ENCODE data around the gene CIAO3. TPM values are rescaled to one million over a fixed set of nuclear protein-coding genes. Genes with fewer than 3 reads are reported as not detected.

The CIAO3 gene
- total and polyA plus RNA-seq, 5 donors, result 21.5 to 31.3 (median 23.9) TPM

DNA sequence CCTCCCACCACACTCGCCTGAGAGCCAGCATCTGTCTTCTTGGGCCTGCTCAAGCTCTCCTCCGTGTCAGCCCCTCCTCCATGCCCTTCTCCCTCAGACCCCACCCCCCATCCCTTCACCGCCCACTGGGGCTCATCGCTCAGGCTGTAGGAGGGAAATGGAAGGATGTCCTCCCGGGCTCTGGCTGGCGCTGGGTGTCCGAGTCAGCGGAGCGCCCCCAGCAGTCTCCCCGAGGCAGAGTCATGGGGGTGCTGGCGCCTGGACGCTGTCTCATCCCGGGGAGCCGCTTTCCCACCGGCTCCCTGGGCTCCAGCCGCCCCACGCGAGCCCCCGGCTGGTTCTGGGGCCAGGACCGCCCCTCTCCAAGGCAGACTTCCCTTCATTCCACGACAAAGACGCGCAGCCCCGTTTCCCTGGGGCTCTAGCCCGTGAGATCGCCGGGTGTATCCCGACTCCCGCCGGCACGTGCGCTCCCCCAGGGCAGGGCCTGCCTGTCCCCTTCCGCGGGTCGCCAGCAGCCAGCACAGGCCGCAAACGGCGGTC is 20.3 kb downstream of the CIAO3 start:
- intact Hi-C loops (cut with DNase I), result no loop called here
- H3K4me3 ChIP-seq (ENCODE audit: low read length), result peak overlapping the region; percentile 57
- DNase-seq, result peak in 1 of 3 donors; percentile 53
- no peaks in the 10 kb centered on the region for H3K9me3 ChIP-seq (ENCODE audit: control insufficient read depth, low read length)
- under 1% methylated on average over 38 of the region's 38 CpGs for WGBS
- ATAC-seq, result peak; percentile 47 to 61
- no peaks in the 10 kb centered on the region for H3K27me3 ChIP-seq (ENCODE audit: control insufficient read depth, insufficient read depth)
- peaks cover 5% of the 10 kb centered on the region for H3K4me1 ChIP-seq (ENCODE audit: control insufficient read depth, insufficient read depth, low read length)
- peak overlapping the region; percentile 68 for H3K27ac ChIP-seq (ENCODE audit: low read length)

DNA sequence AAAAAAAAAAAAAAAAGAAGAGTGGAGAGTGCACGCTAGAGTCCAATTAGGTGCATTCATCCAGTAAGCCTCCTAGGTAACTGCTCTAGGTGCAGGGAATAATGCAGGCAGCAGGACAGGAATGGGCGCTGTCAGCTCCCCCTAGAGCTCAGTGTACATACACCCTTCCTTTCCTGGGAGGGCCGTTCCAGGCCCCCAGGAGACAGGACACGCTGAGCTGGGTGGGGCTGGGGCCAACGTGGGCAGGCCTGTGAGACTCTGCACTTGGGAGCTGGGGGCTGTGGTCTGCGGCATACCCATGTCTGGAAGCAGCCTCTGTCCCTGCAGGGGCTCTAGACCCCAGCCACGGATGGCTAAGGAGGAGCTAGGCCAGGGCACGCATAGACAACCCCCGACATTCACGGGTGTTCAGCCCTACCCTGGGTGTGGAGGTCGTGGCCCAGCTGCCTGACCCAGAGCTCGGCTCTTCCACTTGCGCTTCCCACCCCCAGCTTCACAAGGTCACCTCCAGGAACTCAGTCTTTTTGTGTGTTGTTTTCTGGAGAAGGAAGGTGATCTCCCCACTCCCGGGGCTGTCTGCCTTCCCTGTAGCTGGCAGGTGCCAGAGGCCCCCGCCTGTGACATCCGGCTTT is 20.9 kb downstream of the CIAO3 start:
- H3K4me1 ChIP-seq (ENCODE audit: control insufficient read depth, insufficient read depth, low read length), result peaks cover 5% of the 10 kb centered on the region
- 11% methylated on average over 16 of the region's 16 CpGs for WGBS
- no peaks in the 10 kb centered on the region for H3K27me3 ChIP-seq (ENCODE audit: control insufficient read depth, insufficient read depth)
- peak overlapping the region; percentile 68 for H3K27ac ChIP-seq (ENCODE audit: low read length)
- intact Hi-C loops (cut with DNase I), result loop anchor here in 2 of 4 donors (10.0 kb wide), 2 partner anchors 65 to 335 kb away; partner anchors contain the start of genes CHTF18 (in 1 of the 2) and RPUSD1 (in 1 of the 2)
- no peaks in the 10 kb centered on the region for H3K9me3 ChIP-seq (ENCODE audit: control insufficient read depth, low read length)
- ATAC-seq (no peak), DNase-seq (no peak)
- peak overlapping the region; percentile 57 for H3K4me3 ChIP-seq (ENCODE audit: low read length)

DNA sequence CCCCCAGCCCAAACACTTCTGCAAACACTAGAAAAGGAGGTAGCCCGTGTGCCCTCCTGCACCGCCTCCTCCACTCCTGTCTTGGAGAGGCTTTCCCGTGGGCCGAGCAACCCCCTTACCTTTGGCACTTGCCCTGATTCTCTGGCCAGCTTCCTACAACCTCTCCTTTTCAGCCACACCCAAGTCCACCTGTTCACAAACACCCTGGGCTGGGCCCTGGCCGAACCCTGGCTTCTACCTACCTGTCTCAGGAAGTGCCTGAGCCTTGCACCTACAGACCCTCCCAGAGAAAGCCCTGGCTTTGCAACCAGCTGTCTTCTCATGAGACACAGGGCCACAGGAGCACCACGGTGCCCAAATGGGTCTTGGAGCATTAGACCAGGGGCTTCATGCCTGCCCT is 21.9 kb downstream of the CIAO3 start:
- peaks cover 5% of the 10 kb centered on the region for H3K4me1 ChIP-seq (ENCODE audit: control insufficient read depth, insufficient read depth, low read length)
- WGBS, result 82% methylated on average over 6 of the region's 6 CpGs
- H3K9me3 ChIP-seq (ENCODE audit: control insufficient read depth, low read length), result no peaks in the 10 kb centered on the region
- no peak for DNase-seq
- H3K27ac ChIP-seq (ENCODE audit: low read length), result no peak overlapping the region
- intact Hi-C loops (cut with DNase I), result loop anchor here in 2 of 4 donors (10.0 kb wide), 2 partner anchors 66 to 336 kb away; partner anchors contain the start of genes CHTF18 (in 1 of the 2) and RPUSD1 (in 1 of the 2)
- ATAC-seq, result no peak
- H3K27me3 ChIP-seq (ENCODE audit: control insufficient read depth, insufficient read depth), result no peaks in the 10 kb centered on the region
- H3K4me3 ChIP-seq (ENCODE audit: low read length), result no peak overlapping the region

DNA sequence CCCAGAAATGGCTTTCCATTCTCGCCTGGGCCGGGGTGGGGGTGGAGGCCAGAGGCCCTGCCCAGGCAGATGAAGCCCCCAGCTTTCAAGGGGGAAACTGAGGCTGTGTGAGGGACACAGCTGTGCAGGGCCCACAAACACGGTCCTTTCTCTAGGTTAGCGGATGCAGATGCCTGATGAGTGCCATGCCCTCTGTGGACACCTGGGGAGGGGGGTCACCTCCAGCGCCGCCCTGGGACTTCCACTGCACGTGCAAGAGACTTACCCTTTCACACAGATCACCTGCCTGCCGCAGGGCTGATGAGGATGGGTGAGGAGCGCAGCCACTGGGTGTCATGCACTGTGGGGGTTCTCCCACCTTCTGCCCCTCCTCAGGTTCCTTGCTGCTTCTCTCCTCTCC is 22.4 kb downstream of the CIAO3 start:
- H3K9me3 ChIP-seq (ENCODE audit: control insufficient read depth, low read length), result no peaks in the 10 kb centered on the region
- WGBS, result 91% methylated on average over 9 of the region's 9 CpGs
- DNase-seq (no peak), ATAC-seq (no peak)
- H3K27me3 ChIP-seq (ENCODE audit: control insufficient read depth, insufficient read depth), result no peaks in the 10 kb centered on the region
- H3K4me1 ChIP-seq (ENCODE audit: control insufficient read depth, insufficient read depth, low read length), result peaks cover 5% of the 10 kb centered on the region
- intact Hi-C loops (cut with DNase I), result loop anchor here in 2 of 4 donors (10.0 kb wide), 2 partner anchors 66 to 336 kb away; partner anchors contain the start of genes CHTF18 (in 1 of the 2) and RPUSD1 (in 1 of the 2)
- H3K4me3 ChIP-seq (ENCODE audit: low read length), result no peak overlapping the region
- H3K27ac ChIP-seq (ENCODE audit: low read length), result no peak overlapping the region

DNA sequence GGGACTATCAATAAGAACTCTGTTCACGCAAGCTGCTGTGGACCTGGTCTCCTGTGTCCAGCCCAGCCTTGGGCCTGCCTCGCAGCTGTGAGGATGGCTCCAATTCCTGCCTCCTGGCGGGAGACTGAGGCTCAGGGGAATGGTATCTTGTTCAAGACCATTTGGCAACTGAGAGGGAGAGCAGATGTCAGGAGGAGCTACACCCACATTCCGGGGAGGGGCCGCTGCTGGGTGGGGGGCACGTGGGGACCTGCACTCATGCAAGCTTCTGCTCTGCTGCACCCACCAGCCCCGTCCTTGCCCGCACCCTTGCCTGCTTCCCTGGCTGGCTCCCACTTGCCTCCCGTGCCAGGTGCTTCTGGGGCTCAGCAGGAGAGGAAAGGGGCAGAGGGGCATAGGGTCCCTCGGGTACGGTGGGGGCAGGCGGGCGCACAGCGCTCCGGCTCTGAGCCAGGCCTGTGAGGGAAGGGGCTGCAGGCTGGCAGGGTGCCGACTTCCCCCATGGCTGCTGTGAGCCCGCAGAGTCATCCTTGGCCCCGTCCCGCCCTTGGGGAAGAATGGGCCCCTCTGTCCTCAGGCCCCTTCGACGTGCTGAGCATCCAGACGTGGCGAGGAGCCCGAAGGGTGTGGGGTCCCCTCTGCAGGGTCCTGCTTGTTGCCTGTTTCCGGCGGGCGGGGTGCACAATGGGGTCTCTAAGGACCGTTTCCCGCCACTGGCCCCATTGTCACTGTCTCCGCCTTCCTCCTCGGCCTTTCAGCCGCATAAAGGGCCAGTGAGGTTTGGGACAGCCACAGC is 23.1 kb downstream of the CIAO3 start:
- no peaks in the 10 kb centered on the region for H3K9me3 ChIP-seq (ENCODE audit: control insufficient read depth, low read length)
- H3K27me3 ChIP-seq (ENCODE audit: control insufficient read depth, insufficient read depth), result no peaks in the 10 kb centered on the region
- no peak overlapping the region for H3K27ac ChIP-seq (ENCODE audit: low read length)
- peaks cover 5% of the 10 kb centered on the region for H3K4me1 ChIP-seq (ENCODE audit: control insufficient read depth, insufficient read depth, low read length)
- 81% methylated on average over 32 of the region's 32 CpGs for WGBS
- intact Hi-C loops (cut with DNase I), result loop anchor here in 2 of 4 donors (10.0 kb wide), 2 partner anchors 67 to 337 kb away; partner anchors contain the start of genes CHTF18 (in 1 of the 2) and RPUSD1 (in 1 of the 2)
- H3K4me3 ChIP-seq (ENCODE audit: low read length), result no peak overlapping the region
- ATAC-seq (no peak), DNase-seq (no peak)

DNA sequence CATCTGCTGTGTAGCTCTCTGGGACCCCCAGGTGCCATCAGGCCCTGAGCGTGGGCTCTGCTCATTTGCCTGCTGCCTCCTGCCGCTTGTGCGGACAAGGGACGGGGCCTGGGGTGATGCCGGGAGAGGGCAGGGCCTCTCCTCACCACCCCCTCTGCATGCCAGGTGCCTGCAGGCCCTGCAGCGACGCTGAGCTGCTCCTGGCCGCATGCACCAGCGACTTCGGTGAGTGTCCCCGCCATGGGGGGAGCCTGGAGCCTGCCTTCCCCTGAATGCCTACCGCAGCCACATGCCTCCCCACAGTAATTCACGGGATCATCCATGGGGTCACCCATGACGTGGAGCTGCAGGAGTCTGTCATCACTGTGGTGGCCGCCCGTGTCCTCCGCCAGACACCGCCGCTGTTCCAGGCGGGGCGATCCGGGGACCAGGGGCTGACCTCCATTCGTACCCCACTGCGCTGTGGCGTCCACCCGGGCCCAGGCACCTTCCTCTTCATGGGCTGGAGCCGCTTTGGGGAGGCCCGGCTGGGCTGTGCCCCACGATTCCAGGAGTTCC is 23.9 kb downstream of the CIAO3 start:
- H3K27me3 ChIP-seq (ENCODE audit: control insufficient read depth, insufficient read depth), result no peaks in the 10 kb centered on the region
- WGBS, result 87% methylated on average over 29 of the region's 29 CpGs
- DNase-seq (no peak), ATAC-seq (no peak)
- intact Hi-C loops (cut with DNase I), result loop anchor here in 2 of 4 donors (10.0 kb wide), 2 partner anchors 68 to 338 kb away; partner anchors contain the start of genes CHTF18 (in 1 of the 2) and RPUSD1 (in 1 of the 2)
- no peak overlapping the region for H3K27ac ChIP-seq (ENCODE audit: low read length)
- peaks cover 3% of the 10 kb centered on the region for H3K4me1 ChIP-seq (ENCODE audit: control insufficient read depth, insufficient read depth, low read length)
- H3K4me3 ChIP-seq (ENCODE audit: low read length), result no peak overlapping the region
- no peaks in the 10 kb centered on the region for H3K9me3 ChIP-seq (ENCODE audit: control insufficient read depth, low read length)

DNA sequence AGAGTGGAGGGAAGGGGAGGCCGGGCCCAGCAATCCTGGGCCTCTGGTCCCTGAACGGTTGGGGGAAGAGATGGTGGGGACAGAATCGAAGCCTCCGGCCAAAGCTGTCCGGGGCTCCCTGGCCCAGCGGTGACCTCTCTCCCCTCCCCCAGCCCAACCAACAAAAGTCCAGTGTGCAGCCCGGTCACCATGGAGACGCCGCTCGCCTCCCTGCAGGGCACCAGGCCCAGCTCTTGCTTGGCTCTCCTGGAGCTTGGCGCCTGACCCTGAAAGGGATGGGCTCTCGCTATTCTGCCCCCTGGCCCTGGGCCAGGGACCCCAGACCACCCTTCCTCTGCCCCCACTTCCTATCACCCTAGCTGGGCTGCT is 24.6 kb downstream of the CIAO3 start:
- no peak for ATAC-seq
- Histone ChIP-seq H3K4me1 (ENCODE audit: control insufficient read depth, insufficient read depth, low read length) (peaks cover 3% of the 10 kb centered on the region), H3K9me3 (ENCODE audit: control insufficient read depth, low read length) (no peaks in the 10 kb centered on the region), H3K27me3 (ENCODE audit: control insufficient read depth, insufficient read depth) (no peaks in the 10 kb centered on the region), H3K4me3 (ENCODE audit: low read length) (peak overlapping the region; percentile 91), H3K27ac (ENCODE audit: low read length) (no peak overlapping the region)
- intact Hi-C loops (cut with DNase I), result loop anchor here in 2 of 4 donors (10.0 kb wide), 2 partner anchors 69 to 339 kb away; partner anchors contain the start of genes CHTF18 (in 1 of the 2) and RPUSD1 (in 1 of the 2)
- 26% methylated on average over 12 of the region's 12 CpGs for WGBS
- peak; percentile 53 to 82 (median 78) for DNase-seq

DNA sequence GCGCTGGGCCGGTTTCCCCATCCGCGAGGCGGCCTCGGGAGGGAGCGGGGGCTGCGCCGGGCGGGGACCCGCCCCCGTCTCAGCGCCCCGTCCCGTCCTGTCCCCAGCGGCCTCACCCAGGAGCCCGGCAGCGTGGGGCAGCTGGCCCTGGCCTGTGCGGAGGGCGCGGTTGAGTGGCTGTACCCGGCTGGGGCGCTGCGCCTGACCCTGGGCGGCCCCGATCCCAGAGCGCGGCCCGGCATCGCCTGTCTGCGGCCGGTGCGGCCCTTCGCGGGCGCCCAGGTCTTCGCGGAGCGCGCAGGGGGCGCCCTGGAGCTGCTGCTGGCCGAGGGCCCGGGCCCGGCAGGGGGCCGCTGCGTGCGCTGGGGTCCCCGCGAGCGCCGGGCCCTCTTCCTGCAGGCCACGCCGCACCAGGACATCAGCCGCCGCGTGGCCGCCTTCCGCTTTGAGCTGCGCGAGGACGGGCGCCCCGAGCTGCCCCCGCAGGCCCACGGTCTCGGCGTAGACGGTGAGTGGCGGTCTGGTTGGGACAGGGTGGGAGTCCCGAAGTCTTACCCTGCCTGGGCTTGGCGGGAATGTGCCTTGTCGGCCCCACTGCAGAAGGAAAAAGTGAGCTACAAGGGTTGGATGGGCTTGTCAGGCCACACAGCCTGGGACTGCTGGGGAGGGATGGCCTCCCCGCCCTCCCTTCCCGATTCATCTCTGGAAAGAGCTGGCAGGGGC is 25.2 kb downstream of the CIAO3 start:
- H3K4me3 ChIP-seq (ENCODE audit: low read length), result peak overlapping the region; percentile 91
- DNase-seq, result peak in 1 of 3 donors; percentile 74
- intact Hi-C loops (cut with DNase I), result loop anchor here in 2 of 4 donors (10.0 kb wide), 2 partner anchors 69 to 339 kb away; partner anchors contain the start of genes CHTF18 (in 1 of the 2) and RPUSD1 (in 1 of the 2)
- no peaks in the 10 kb centered on the region for H3K9me3 ChIP-seq (ENCODE audit: control insufficient read depth, low read length)
- no peak for ATAC-seq
- no peak overlapping the region for H3K27ac ChIP-seq (ENCODE audit: low read length)
- H3K27me3 ChIP-seq (ENCODE audit: control insufficient read depth, insufficient read depth), result no peaks in the 10 kb centered on the region
- peaks cover 3% of the 10 kb centered on the region for H3K4me1 ChIP-seq (ENCODE audit: control insufficient read depth, insufficient read depth, low read length)
- WGBS, result 2% methylated on average over 74 of the region's 74 CpGs

DNA sequence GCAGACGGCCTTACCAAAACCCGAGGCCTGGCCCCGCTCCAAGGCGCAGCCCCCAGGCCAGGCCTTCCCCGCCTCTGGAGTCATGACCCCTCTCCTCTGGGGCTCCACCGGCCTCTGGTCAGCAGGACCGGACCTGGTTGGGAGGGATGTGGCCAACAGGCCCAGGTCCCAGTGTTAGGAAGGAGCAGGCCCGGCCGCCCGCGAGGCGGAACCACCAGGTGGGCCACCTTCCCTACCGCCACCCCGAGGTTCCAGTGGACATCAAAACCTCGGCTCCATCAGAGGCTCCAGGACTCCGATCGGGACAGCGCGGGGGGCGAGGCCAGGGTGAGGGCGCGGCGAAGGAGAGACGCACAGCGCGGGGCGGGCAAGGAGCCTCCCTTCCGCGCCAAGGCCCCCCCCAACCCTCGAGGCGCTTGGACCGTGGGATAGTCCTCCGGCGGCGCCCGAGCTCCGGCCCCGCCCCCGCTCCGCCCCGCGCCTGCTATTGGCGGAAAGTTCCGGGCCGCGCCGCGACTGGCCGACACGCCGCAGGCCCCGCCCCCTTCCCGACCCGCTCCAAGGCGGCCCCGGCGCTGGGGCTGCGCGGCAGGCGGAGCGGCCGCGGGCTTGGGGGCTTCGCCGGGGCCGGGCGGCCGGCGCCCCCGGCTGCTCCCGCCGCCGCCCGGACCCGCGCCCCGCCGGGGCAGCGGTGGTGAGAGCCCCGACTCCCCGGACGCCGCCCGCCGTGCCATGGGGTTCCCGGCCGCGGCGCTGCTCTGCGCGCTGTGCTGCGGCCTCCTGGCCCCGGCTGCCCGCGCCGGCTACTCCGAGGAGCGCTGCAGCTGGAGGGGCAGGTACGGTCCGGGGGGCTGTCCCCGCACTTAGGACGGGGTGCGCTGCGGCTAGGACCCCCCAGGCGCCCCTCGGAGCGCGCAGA is 26.0 kb downstream of the CIAO3 start, which contains the start of gene METRN:
METRN (plus strand) TSS at position 561 of the 919 bp plus-strand sequence; CDS start at position 733, 172 bp downstream.
- intact Hi-C loops (cut with DNase I), result loop anchor here in 3 of 4 donors (5.0 to 10.0 kb wide), 3 partner anchors 70 to 340 kb away; partner anchors contain the start of genes CHTF18 (in 3 of the 3) and RPUSD1 (in 3 of the 3)
- Histone ChIP-seq H3K9me3 (ENCODE audit: control insufficient read depth, low read length) (no peaks in the 10 kb centered on the region), H3K4me3 (ENCODE audit: low read length) (peak within 1 kb of the TSS; percentile 91), H3K4me1 (ENCODE audit: control insufficient read depth, insufficient read depth, low read length) (peaks cover under 1% of the 10 kb centered on the region), H3K27ac (ENCODE audit: low read length) (no peak within 1 kb of the TSS), H3K27me3 (ENCODE audit: control insufficient read depth, insufficient read depth) (no peaks in the 10 kb centered on the region)
- ATAC-seq (peak; percentile 88 to 90), DNase-seq (peak; percentile 93 to 99 (median 97))
- WGBS, result 3% methylated on average over 107 of the region's 108 CpGs
